GM12878 (cell line): ENCODE results near the gene PATE4.

ENCODE experiments used
- CTCF ChIP-seq, 3 experiments: IDR thresholded peaks in 2 of 3; conservative IDR thresholded peaks in 1 of 3; 2 replicates each; pipeline ENCODE4 v1.5.1; 2011; ENCODE audit warnings: low read depth in 3 of 3, low read length in 3 of 3, mild to moderate bottlenecking in 3 of 3, control low read depth in 2 of 3, moderate library complexity in 2 of 3, inconsistent platforms in 1 of 3, mixed read lengths in 1 of 3; ENCODE audit not compliant: control insufficient read depth in 2 of 3, insufficient read depth in 1 of 3; ENCODE audit errors: extremely low read depth in 1 of 3
- POLR2AphosphoS5 ChIP-seq: IDR thresholded peaks from 2 replicates; pipeline ENCODE4 v1.6.1; 2011; ENCODE audit warnings: mild to moderate bottlenecking, low read length, inconsistent platforms

DNA sequence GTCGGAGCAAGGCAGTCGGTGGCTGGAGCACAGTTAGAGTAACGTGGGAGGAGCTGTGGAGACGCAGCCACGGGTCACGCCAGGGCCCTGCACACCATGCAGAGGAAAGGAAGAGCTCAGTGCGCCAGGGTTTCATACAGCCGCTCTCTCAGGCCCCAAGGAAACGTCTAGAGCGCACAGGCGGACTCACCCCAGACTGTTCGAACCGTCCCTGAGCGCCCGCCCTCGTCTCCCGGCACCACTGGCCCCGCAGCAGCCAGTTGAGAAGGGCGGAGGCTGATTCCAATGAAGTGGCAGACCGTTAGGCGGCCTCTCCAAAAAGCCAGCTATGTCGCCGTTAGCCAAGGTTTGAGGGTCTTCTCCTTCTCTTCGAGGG is 53.9 kb downstream of the PATE4 start:
- TF ChIP-seq CTCF (IDR thresholded peaks at IDR 0.05 in 2 of 3, conservative IDR thresholded peaks at IDR 0.05 in 1 of 3; ENCODE audit: control insufficient read depth in 2 of 3, extremely low read depth in 1 of 3, insufficient read depth in 1 of 3, low read depth in 3 of 3, low read length in 3 of 3) (no peak), POLR2AphosphoS5 (no peak)
